Measurements from ENCODE around the gene PTPRN2. TPM values are rescaled to one million over a fixed set of nuclear protein-coding genes. Genes with fewer than 3 reads are reported as not detected.

PTPRN2 gene
- total RNA-seq, 1 experiment from 2014 or later: not detected

DNA sequence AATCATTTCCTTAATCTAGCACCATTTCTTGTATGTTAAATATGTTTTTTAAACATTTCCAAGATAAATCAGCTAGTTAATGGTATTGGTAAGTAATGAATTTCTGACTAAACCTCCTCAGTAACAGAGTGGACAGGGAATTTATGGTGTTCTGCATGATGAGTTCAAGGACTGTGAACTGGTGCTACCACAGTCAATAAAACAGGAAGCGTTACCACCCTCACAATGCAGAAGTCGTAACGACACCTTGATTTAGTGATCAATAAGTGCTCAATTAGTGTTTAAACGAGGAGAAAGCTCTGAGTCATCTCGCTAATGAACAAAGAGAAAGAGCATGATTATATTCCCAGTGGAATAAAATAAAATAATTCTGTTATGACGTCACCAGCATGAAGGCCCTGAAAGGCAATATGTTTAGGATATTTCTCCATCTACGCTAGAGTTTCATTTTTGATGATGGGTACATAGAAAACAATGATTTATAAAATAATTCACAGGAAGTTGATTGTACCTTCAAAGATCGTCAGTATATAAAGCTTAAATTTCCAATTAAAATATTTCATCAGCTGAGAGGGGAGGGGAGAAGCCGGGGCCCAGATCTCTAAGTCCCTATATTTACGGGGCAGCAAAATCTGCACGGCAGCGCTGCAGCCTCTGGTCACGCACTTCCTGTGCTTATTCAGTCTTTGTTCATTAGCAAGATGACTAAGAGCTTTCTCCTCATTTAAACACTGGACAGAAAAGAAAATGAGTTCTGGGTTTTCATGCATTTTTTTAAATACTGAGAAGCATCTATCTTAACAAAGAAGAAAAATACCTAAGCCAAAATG is 400.5 kb downstream of the PTPRN2 start:
- POLR2A ChIA-PET (ENCODE audit: unreplicated experiment): no interaction called here
- Histone ChIP-seq H2AFZ (no peak overlapping the region), H3F3A (ENCODE audit: insufficient read depth, low read depth) (no peaks in the 10 kb centered on the region), H3K4me3 (no peak overlapping the region), H3K27ac (no peak overlapping the region), H3K79me2 (ENCODE audit: low read depth) (no peaks in the 10 kb centered on the region), H3K4me2 (no peak overlapping the region), H3K9me2 (ENCODE audit: insufficient read depth) (no peaks in the 10 kb centered on the region), H3K27me3 (ENCODE audit: insufficient read depth, low read depth) (peaks cover 66% of the 10 kb centered on the region), H3K36me3 (ENCODE audit: low read depth) (no peaks in the 10 kb centered on the region), H4K20me1 (ENCODE audit: insufficient read depth) (no peaks in the 10 kb centered on the region), H3K9me3 (ENCODE audit: insufficient read depth, low read depth) (no peaks in the 10 kb centered on the region), H3K4me1 (replicated peaks; ENCODE audit: insufficient read depth) (no peaks in the 10 kb centered on the region)
- no peak for TF ChIP-seq CTCF (conservative IDR thresholded peaks at IDR 0.05)
- no peak for TF ChIP-seq EZH2 (IDR thresholded peaks at IDR 0.05; ENCODE audit: low read depth)
- CTCF ChIA-PET: no interaction called here
- no TSS peak for BruUV-seq (replicated peaks)
- DNase-seq: no peak
- intact Hi-C loops (cut with micrococcal nuclease; ENCODE audit: unreplicated experiment): no loop called here

DNA sequence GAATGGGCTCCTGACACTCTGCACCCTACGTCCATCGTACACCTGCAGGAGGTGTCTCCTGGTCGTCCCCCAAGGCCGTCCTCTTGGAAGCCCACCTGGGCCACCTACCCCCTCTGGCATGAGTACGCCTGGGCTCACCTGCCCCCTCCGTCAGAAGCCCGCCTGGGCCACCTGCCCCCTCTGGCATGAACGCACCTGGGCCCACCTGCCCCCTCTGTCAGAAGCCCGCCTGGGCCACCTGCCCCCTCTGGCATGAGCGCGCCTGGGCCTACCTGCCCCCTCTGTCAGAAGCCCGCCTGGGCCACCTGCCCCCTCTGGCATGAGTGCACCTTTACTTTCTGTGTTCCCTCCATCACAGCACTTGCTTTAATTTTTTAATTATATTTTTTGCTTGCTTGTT is 401.2 kb downstream of the PTPRN2 start:
- no peak for TF ChIP-seq CTCF (conservative IDR thresholded peaks at IDR 0.05)
- no peak for TF ChIP-seq EZH2 (IDR thresholded peaks at IDR 0.05; ENCODE audit: low read depth)
- CTCF ChIA-PET: no interaction called here

GRCh38 chr7:158185653-158186052 is 402.0 kb downstream of the PTPRN2 start:
- Histone ChIP-seq H2AFZ (no peak overlapping the region), H3K4me2 (no peak overlapping the region), H3K9me3 (ENCODE audit: insufficient read depth, low read depth) (no peaks in the 10 kb centered on the region), H3F3A (ENCODE audit: insufficient read depth, low read depth) (no peaks in the 10 kb centered on the region), H3K27me3 (ENCODE audit: insufficient read depth, low read depth) (peaks cover 52% of the 10 kb centered on the region), H3K9me2 (ENCODE audit: insufficient read depth) (no peaks in the 10 kb centered on the region), H3K4me1 (replicated peaks; ENCODE audit: insufficient read depth) (no peaks in the 10 kb centered on the region), H3K79me2 (ENCODE audit: low read depth) (no peaks in the 10 kb centered on the region), H3K27ac (no peak overlapping the region), H3K36me3 (ENCODE audit: low read depth) (no peaks in the 10 kb centered on the region), H3K4me3 (no peak overlapping the region), H4K20me1 (ENCODE audit: insufficient read depth) (no peaks in the 10 kb centered on the region)
- CTCF ChIA-PET: no interaction called here
- no TSS peak for BruUV-seq (replicated peaks)
- POLR2A ChIA-PET (ENCODE audit: unreplicated experiment): no interaction called here
- DNase-seq: no peak
- no peak for TF ChIP-seq EZH2 (IDR thresholded peaks at IDR 0.05; ENCODE audit: low read depth)
- TF ChIP-seq CTCF (conservative IDR thresholded peaks at IDR 0.05): no peak
- intact Hi-C loops (cut with micrococcal nuclease; ENCODE audit: unreplicated experiment): no loop called here

More for the DNA sequence above, 401.2 kb downstream of the PTPRN2 start:
- no peak for DNase-seq
- no peaks in the 10 kb centered on the region for H3K36me3 ChIP-seq (ENCODE audit: low read depth)
- intact Hi-C loops (cut with micrococcal nuclease; ENCODE audit: unreplicated experiment): no loop called here
- no peaks in the 10 kb centered on the region for H4K20me1 ChIP-seq (ENCODE audit: insufficient read depth)
- no peaks in the 10 kb centered on the region for H3K9me3 ChIP-seq (ENCODE audit: insufficient read depth, low read depth)
- POLR2A ChIA-PET (ENCODE audit: unreplicated experiment): no interaction called here
- no TSS peak for BruUV-seq (replicated peaks)
- no peak overlapping the region for H3K4me3 ChIP-seq
- no peaks in the 10 kb centered on the region for H3K79me2 ChIP-seq (ENCODE audit: low read depth)
- H2AFZ ChIP-seq: no peak overlapping the region
- H3K27me3 ChIP-seq (ENCODE audit: insufficient read depth, low read depth): peaks cover 59% of the 10 kb centered on the region
- no peaks in the 10 kb centered on the region for H3K4me1 ChIP-seq (replicated peaks; ENCODE audit: insufficient read depth)
- H3K9me2 ChIP-seq (ENCODE audit: insufficient read depth): no peaks in the 10 kb centered on the region
- H3K27ac ChIP-seq: no peak overlapping the region
- no peak overlapping the region for H3K4me2 ChIP-seq
- no peaks in the 10 kb centered on the region for H3F3A ChIP-seq (ENCODE audit: insufficient read depth, low read depth)

All from PC-9 (cell line).